Astrocyte (in vitro differentiated cells and primary cell): ENCODE results near the gene ZNF778.

ENCODE experiments used
- EZH2 ChIP-seq: IDR thresholded peaks from 2 replicates; pipeline ENCODE4 v1.6.1; 2012; ENCODE audit warnings: mild to moderate bottlenecking, low read length, inconsistent platforms; ENCODE audit not compliant: insufficient read depth
- TF ChIP-seq, protein P1 (sequence below): IDR thresholded peaks from 2 replicates; pipeline ENCODE4 v1.5.1; 2011; ENCODE audit warnings: low read depth, mild to moderate bottlenecking, inconsistent platforms, low read length, moderate library complexity; ENCODE audit not compliant: insufficient read depth

DNA sequence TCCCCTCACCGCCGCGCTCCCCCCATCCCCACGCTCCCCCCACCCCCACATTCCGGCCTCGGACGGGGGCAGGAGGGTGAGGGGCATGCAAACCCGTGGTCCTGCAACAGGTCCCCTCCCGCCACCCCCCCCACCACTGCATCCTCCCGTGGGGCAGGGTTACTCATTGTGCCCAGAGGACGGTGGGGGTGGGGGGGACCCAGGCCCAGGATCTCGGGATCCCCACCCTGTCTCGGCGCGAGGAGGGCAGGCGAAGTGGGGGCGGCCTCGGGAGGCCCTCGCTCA, 25.7 kb upstream of the ZNF778 start:
- TF ChIP-seq, protein P1, sequence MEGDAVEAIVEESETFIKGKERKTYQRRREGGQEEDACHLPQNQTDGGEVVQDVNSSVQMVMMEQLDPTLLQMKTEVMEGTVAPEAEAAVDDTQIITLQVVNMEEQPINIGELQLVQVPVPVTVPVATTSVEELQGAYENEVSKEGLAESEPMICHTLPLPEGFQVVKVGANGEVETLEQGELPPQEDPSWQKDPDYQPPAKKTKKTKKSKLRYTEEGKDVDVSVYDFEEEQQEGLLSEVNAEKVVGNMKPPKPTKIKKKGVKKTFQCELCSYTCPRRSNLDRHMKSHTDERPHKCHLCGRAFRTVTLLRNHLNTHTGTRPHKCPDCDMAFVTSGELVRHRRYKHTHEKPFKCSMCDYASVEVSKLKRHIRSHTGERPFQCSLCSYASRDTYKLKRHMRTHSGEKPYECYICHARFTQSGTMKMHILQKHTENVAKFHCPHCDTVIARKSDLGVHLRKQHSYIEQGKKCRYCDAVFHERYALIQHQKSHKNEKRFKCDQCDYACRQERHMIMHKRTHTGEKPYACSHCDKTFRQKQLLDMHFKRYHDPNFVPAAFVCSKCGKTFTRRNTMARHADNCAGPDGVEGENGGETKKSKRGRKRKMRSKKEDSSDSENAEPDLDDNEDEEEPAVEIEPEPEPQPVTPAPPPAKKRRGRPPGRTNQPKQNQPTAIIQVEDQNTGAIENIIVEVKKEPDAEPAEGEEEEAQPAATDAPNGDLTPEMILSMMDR, result no peak
- TF ChIP-seq EZH2, result no peak
